PC-3 (cell line): ENCODE results near the gene ABAT. TPM values are rescaled to one million over a fixed set of nuclear protein-coding genes. Genes with fewer than 3 reads are reported as not detected.

Experiments used
- ATAC-seq: fragments of 200-7000 bp; cut with Tn5 transposase; 2 replicates; pipeline ENCODE4 v1.9.1; 2020; ENCODE audit warnings: mild to moderate bottlenecking, moderate library complexity
- BruUV-seq: library from RNA; stranded (reverse); fragments of 400-500 nt; replicated peaks from 2 replicates; lab custom pipeline; 2021; lab: Mats Ljungman, UMichigan
- CTCF ChIA-PET: fragments of 300-600 bp; sonication (Branson Sonifier 250); formaldehyde crosslinking; loops from one replicate; lab custom pipeline; 2022; ENCODE audit warnings: antibody characterized with exemption; lab: Charles Lee
- POLR2A ChIA-PET: fragments of 300-600 bp; sonication (Branson Sonifier 250); formaldehyde crosslinking; loops from one replicate; lab custom pipeline; 2022; ENCODE audit warnings: antibody characterized with exemption; ENCODE audit not compliant: unreplicated experiment; lab: Charles Lee
- DNase-seq: peaks from one replicate; pipeline ENCODE4 v3.0.0-alpha.2; 2015
- H2AFZ ChIP-seq: fragments of 300-600 bp; sonication (generic); 2 replicates; pipeline ENCODE4 v1.6.0; 2016; ENCODE audit warnings: antibody characterized with exemption, low read length
- H3F3A ChIP-seq: fragments of 300-600 bp; sonication (generic); one replicate; pipeline ENCODE4 v1.6.0; 2017; ENCODE audit warnings: antibody characterized with exemption, low read length, control low read depth, mild to moderate bottlenecking; ENCODE audit not compliant: unreplicated experiment
- H3K27ac ChIP-seq: fragments of 300-600 bp; sonication (generic); 2 replicates; pipeline ENCODE4 v1.5.1; 2016; ENCODE audit warnings: mild to moderate bottlenecking, low read length
- H3K27me3 ChIP-seq: fragments of 300-600 bp; sonication (generic); 2 replicates; pipeline ENCODE4 v1.6.1; 2016; ENCODE audit warnings: low read length, mixed read lengths
- H3K36me3 ChIP-seq: fragments of 300-600 bp; sonication (generic); 2 replicates; pipeline ENCODE4 v1.6.1; 2016; ENCODE audit warnings: low read depth, mixed run types, low read length, mixed read lengths
- H3K4me1 ChIP-seq: fragments of 300-600 bp; sonication (generic); 2 replicates; pipeline ENCODE4 v1.5.1; 2016; ENCODE audit warnings: low read length; ENCODE audit not compliant: insufficient read depth
- H3K4me2 ChIP-seq: fragments of 300-600 bp; sonication (generic); 2 replicates; pipeline ENCODE4 v1.6.0; 2016; ENCODE audit warnings: low read length
- H3K4me3 ChIP-seq: fragments of 300-600 bp; sonication (generic); 2 replicates; pipeline ENCODE4 v1.5.1; 2016; ENCODE audit warnings: mild to moderate bottlenecking, low read length, mixed read lengths
- H3K79me2 ChIP-seq: fragments of 300-600 bp; sonication (generic); 2 replicates; pipeline ENCODE4 v1.6.1; 2017; ENCODE audit warnings: low read length, mixed read lengths
- H3K9ac ChIP-seq: fragments of 300-600 bp; sonication (generic); 2 replicates; pipeline ENCODE4 v1.6.0; 2016; ENCODE audit warnings: mild to moderate bottlenecking, low read length
- H3K9me2 ChIP-seq: fragments of 300-600 bp; sonication (generic); replicated peaks from 2 replicates; pipeline ENCODE4 v1.6.1; 2016; ENCODE audit warnings: mixed run types, low read length, mixed read lengths
- H3K9me3 ChIP-seq: fragments of 300-600 bp; sonication (generic); 2 replicates; pipeline ENCODE4 v1.6.1; 2016; ENCODE audit warnings: low read length, mixed read lengths
- H4K20me1 ChIP-seq: fragments of 300-600 bp; sonication (generic); 2 replicates; pipeline ENCODE4 v1.6.1; 2016; ENCODE audit warnings: low read length, mixed read lengths
- EZH2 ChIP-seq: fragments of 300-600 bp; sonication (generic); IDR thresholded peaks from one replicate; pipeline ENCODE4 v1.6.1; 2017; ENCODE audit warnings: antibody characterized with exemption, mild to moderate bottlenecking, low read length; ENCODE audit not compliant: unreplicated experiment
- EZH2phosphoT487 ChIP-seq: fragments of 300-600 bp; sonication (generic); IDR thresholded peaks from 2 replicates; pipeline ENCODE4 v1.6.1; 2018; ENCODE audit warnings: mild to moderate bottlenecking, antibody characterized with exemption, low read length, borderline replicate concordance
- intact Hi-C: fragments of 100-400 bp; cut with micrococcal nuclease; formaldehyde crosslinking; loops from 2 replicates; pipeline ENCODE4 v1.9.0; 2023
- total RNA-seq: library from RNA; depleted of rRNA; stranded (reverse); fragments of >200 nt; gene quantifications from 2 replicates; pipeline ENCODE4 v1.2.3, GENCODE V29; 2014
- TF ChIP-seq, protein P1 (sequence below): fragments of 300-600 bp; sonication (generic); conservative IDR thresholded peaks from 2 replicates; pipeline ENCODE4 v1.5.1; 2017; ENCODE audit warnings: antibody characterized with exemption, low read depth, mild to moderate bottlenecking, low read length

ABAT gene
- total RNA-seq, 1 experiment from 2014 or later: 0.95 TPM

GRCh38 chr16:8660841-8661301 is 13.5 kb upstream of the ABAT start:
- Histone ChIP-seq H3K4me1 (no peaks in the 10 kb centered on the region), H3K36me3 (no peaks in the 10 kb centered on the region), H3K79me2 (no peaks in the 10 kb centered on the region), H3K9me3 (no peaks in the 10 kb centered on the region), H3K27ac (no peak overlapping the region), H3K4me2 (peak overlapping the region; percentile 49; the same call in 1 of the 2 replicates), H2AFZ (peak overlapping the region; percentile 30; the same call in 1 of the 2 replicates), H3K9me2 (no peaks in the 10 kb centered on the region), H3F3A (no peaks in the 10 kb centered on the region), H4K20me1 (no peaks in the 10 kb centered on the region), H3K9ac (no peak overlapping the region), H3K27me3 (no peaks in the 10 kb centered on the region), H3K4me3 (no peak overlapping the region)
- intact Hi-C loops: loop anchor here (1.0 kb wide), 2 partner anchors 131 to 219 kb away; no protein-coding TSS in a partner anchor
- DNase-seq: peak; percentile 78
- ChIA-PET CTCF (interaction anchor here (0.6 kb wide), 2 partner anchors 275 to 276 kb away, joined by 5 to 7 read pairs; no protein-coding TSS in a partner anchor), POLR2A (no interaction called here)
- TF ChIP-seq EZH2 (no peak), EZH2phosphoT487 (no peak)
- TF ChIP-seq, protein P1, sequence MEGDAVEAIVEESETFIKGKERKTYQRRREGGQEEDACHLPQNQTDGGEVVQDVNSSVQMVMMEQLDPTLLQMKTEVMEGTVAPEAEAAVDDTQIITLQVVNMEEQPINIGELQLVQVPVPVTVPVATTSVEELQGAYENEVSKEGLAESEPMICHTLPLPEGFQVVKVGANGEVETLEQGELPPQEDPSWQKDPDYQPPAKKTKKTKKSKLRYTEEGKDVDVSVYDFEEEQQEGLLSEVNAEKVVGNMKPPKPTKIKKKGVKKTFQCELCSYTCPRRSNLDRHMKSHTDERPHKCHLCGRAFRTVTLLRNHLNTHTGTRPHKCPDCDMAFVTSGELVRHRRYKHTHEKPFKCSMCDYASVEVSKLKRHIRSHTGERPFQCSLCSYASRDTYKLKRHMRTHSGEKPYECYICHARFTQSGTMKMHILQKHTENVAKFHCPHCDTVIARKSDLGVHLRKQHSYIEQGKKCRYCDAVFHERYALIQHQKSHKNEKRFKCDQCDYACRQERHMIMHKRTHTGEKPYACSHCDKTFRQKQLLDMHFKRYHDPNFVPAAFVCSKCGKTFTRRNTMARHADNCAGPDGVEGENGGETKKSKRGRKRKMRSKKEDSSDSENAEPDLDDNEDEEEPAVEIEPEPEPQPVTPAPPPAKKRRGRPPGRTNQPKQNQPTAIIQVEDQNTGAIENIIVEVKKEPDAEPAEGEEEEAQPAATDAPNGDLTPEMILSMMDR: peak; percentile 72
- BruUV-seq: no TSS peak
- peak; percentile 89 for ATAC-seq

DNA sequence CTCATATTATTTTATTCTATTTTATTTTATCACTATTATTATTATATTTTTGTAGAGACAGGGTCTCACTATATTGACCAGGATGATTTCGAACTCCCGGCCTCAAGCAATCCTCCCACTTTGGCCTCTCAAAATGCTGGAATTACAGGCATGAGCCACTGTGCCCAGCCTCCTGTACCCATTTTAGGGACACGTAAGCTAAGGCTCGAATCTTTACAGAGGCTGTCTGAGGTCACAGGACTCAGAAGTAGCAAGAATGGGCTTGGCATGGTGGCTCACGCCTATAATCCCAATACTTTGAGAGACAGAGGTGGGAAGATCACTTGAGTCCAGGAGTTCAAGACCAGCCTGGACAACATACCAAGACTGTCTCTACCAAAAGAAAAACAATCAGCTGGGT is 12.7 kb upstream of the ABAT start:
- intact Hi-C loops: loop anchor here (1.0 kb wide), 2 partner anchors 131 to 219 kb away; no protein-coding TSS in a partner anchor
- Histone ChIP-seq H3K79me2 (no peaks in the 10 kb centered on the region), H3K4me1 (no peaks in the 10 kb centered on the region), H3K9me3 (no peaks in the 10 kb centered on the region), H3K9ac (no peak overlapping the region), H3K36me3 (no peaks in the 10 kb centered on the region), H3F3A (no peaks in the 10 kb centered on the region), H3K4me2 (no peak overlapping the region), H3K9me2 (no peaks in the 10 kb centered on the region), H2AFZ (no peak overlapping the region), H4K20me1 (no peaks in the 10 kb centered on the region), H3K4me3 (no peak overlapping the region), H3K27me3 (no peaks in the 10 kb centered on the region), H3K27ac (no peak overlapping the region)
- ChIA-PET POLR2A (no interaction called here), CTCF (no interaction called here)
- BruUV-seq: no TSS peak
- TF ChIP-seq EZH2phosphoT487 (no peak), EZH2 (no peak)
- TF ChIP-seq, protein P1: no peak
- no peak for ATAC-seq
- no peak for DNase-seq

GRCh38 chr16:8663192-8664089 is 11.0 kb upstream of the ABAT start:
- ATAC-seq (no peak), DNase-seq (no peak)
- Histone ChIP-seq H3K79me2 (no peaks in the 10 kb centered on the region), H2AFZ (no peak overlapping the region), H3K4me3 (no peak overlapping the region), H3K9me3 (no peaks in the 10 kb centered on the region), H3K4me1 (no peaks in the 10 kb centered on the region), H3K27me3 (no peaks in the 10 kb centered on the region), H3K9me2 (no peaks in the 10 kb centered on the region), H3K27ac (no peak overlapping the region), H4K20me1 (no peaks in the 10 kb centered on the region), H3F3A (no peaks in the 10 kb centered on the region), H3K9ac (no peak overlapping the region), H3K4me2 (no peak overlapping the region), H3K36me3 (no peaks in the 10 kb centered on the region)
- TF ChIP-seq EZH2: no peak
- TF ChIP-seq EZH2phosphoT487: no peak
- TF ChIP-seq, protein P1: no peak
- intact Hi-C loops: no loop called here
- POLR2A ChIA-PET: interaction anchor here (0.6 kb wide), 1 partner anchor 185 kb away, joined by 5 read pairs; no protein-coding TSS in a partner anchor
- BruUV-seq: no TSS peak
- CTCF ChIA-PET: no interaction called here
